GM19324 (cell line): Measurements from ENCODE around the gene GTPBP4.
"Not testable (repeated sequence)": the region's sequence is repeated elsewhere in the genome, so short reads cannot be mapped to it uniquely, and the experiment has no call there.

Experiments
- ATAC-seq: cut with Tn5 transposase; IDR thresholded peaks from one replicate; pipeline ENCODE4 v1.9.1; 2021; ENCODE audit warnings: mild to moderate bottlenecking, moderate library complexity; ENCODE audit not compliant: unreplicated experiment, low FRiP score

Gene GTPBP4

DNA sequence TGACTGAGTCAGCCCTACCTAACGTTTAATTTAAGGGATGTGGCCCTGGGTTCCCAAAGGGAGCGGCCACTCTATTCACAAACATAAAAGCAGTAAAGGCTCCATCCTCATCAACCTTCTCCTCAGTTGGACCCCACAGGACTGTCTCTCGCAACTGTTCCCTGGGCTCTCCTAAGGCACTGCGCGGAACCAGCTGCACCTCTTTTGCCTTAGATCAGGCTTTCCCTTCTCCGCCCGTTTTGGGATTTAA is 689 bp upstream of the GTPBP4 start:
- ATAC-seq: no peak

DNA sequence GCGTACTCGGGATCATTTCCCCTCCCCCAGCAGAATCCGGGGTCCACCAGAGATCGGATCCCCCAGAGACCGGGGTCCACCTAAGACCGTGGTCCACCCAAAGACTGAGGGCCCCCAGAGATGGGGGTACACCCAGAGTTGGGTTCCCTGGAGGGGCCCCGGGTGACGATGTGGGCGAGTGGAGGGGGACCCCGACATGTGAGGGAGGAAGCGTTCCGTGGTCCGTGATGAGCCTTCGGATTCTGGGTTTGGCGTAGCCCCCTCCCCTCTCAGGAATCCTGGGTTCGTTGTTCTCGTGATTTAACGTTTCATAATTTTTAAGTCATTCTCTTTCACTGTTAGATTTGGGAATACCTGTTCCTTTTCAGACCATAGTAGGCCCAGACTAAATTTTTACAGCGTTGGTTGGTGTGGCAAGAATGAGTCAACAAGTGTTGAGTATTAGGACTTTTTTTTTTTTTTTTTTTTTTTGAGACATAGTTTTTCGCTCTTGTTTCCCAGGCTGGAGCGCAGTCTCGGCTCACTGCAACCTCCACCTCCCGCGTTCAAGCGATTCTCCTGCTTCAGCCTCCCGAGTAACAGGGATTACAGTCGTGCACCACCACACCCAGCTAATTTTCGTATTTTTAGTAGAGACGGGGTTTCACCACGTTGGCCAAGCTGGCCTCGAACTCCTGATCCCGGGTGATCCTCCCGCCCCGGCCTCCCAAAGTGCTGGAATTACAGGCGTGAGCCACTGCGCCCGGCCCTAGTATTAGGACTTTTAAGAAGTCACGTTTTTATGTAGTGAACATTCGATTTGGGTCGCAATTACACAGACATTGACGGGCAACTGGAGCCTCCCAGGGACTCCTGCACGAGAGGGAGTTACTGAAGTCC is 672 bp downstream of the GTPBP4 start:
- no peak for ATAC-seq

DNA sequence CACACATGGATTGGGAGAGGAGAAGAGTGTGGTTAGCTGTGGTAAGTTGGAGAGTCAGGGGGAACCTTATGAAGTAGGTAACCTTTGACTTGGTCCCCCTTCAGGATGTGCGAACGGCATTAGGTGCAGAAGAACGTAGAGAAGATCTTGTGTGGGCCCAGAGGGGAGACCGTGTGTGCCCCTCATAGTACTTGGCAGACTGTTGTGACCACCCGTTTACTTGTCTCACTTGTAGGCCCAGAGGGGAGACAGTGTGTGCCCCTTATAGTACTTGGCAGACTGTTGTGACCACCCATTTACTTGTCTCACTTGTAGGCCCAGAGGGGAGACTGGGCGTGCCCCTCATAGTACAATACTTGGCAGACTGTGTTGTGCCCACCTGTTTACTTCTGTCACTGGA is 2.6 kb downstream of the GTPBP4 start:
- ATAC-seq: no peak

DNA sequence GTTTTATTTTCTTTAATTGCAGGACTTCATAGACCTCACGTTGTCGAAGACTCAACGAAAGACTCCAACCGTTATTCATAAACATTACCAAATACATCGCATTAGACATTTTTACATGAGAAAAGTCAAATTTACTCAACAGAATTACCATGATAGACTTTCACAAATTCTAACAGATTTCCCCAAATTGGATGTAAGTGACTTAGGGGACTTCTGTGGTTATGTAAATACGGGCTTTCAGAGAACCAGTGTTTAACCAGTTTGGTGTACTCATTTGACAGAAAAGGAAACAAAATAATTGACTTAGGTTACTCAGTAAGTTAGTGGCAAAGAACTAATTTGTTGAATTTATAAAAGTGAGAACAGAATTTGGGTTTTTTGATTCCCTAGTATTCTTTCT is 4.2 kb downstream of the GTPBP4 start:
- ATAC-seq: no peak

DNA sequence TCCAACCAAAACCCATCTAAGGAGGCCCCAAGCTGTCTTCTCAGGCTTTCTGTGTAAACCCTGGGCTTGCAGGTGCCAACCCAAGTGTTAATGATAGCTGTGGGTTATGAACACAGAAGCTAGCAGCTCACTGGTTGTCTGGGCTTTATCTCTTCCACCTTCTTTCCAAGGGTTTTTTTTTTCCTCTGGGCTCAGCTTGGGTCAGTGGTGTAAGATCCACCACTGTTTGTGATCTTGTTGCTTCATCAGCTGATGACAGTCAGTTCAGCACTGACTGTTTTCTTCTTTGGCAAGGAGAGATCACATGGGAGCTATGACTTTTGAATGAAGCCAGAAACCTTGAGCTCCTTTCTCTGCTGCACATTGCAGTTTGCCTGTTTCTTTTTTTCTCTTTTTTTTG is 4.6 kb downstream of the GTPBP4 start:
- no peak for ATAC-seq

DNA sequence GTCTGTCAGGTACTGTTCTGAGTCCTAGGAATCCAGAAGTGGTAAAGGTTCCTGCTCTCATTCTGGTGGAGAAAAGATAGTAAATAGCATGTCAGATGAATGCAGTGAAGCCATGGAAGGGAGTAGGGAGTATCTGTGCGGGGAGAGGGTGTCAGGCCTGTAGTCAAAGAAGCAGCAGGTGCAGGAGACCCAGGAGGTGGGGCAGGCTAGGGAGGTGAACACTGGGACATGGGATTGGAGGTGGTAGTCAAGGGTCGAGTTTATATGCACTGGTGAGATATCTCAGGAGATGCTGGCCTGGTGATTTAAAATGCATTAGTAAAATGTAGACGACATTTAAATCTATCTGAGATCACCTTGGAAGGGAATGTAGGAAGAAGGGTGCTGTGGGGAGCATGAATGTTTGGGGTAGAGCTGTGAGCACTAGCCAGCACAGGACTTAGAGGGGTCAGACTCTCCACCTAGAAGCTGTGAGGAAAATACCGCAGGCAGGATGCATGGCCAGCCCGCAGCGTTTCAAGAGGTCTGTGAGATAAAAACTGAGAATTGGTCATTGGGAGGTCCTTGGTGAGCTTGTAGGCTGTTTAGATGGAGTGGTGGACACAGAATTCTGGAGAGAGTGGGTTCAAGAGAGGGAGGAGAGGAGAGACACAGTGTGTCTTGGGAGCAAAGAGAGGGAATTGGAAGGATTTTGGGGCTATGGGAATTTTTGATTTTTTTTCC is 6.8 kb downstream of the GTPBP4 start:
- no peak for ATAC-seq

DNA sequence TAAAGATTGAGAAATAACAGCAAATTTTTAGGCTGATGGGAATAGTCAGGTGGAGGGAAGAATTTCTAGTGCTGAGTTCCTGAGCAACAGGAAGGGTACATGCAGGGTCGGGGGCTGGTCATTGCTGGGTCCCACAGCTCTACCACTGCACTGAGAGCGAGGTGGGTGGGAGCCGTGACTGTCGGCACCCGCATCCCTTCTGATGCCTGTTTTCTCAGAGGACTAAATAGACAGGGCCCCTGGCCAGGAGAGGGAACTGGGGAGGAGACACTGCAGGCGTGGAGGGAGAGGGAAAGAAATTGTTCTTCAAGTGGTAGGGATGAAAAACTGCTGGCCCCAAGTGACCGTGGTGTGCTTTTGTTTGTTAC is 7.3 kb downstream of the GTPBP4 start:
- no peak for ATAC-seq

DNA sequence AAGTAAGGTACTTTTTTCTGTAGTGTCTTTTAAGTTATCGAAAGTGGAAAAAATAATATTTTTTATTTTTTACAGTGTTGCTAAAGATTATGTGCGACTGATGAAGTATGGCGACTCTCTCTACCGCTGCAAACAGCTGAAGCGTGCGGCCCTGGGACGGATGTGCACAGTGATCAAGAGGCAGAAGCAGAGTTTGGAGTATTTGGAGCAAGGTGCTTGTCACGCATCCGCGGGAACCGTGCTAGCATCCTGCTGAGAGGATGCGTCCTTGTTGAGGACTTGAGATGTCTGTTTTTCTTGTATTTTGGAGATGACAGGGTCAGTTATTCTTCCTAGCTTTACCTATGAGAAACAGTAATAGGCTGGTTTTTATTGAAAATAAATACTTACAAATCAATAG is 7.8 kb downstream of the GTPBP4 start:
- no peak for ATAC-seq

DNA sequence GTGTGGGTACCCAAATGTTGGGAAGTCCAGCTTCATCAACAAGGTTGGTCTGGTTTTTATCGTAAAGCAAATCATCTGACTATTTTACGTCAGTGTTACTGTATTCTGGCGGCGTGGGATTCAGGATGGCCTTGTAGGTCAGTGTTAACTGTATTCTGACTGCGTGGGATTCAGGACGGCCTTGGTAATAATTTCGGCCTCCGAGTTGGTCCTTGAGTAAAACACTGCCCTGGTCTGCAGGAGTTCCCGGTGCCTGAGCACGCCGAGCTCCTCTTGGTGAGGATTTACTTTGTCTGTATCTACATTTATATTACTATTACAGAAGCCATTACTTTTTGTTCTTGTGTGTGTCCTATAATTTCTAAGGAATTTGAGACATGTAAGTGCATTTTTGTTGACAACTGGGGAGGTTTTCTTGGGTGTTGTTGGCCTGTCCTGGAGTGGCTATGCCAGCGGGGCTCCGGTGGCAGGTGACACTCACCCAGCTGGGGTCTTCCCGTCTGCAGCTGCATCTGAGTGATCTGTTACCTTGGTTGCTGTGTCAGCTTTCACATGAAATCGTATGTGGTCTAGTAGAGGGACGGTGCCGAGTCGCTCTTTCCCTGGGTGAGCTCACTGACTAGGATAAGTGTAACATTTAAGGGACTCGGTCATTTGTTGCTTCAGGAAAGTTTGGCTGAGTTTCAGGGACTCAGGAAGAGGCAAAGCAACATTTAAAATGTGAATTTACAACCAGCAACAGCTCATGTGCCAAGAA is 9.2 kb downstream of the GTPBP4 start:
- no peak for ATAC-seq

DNA sequence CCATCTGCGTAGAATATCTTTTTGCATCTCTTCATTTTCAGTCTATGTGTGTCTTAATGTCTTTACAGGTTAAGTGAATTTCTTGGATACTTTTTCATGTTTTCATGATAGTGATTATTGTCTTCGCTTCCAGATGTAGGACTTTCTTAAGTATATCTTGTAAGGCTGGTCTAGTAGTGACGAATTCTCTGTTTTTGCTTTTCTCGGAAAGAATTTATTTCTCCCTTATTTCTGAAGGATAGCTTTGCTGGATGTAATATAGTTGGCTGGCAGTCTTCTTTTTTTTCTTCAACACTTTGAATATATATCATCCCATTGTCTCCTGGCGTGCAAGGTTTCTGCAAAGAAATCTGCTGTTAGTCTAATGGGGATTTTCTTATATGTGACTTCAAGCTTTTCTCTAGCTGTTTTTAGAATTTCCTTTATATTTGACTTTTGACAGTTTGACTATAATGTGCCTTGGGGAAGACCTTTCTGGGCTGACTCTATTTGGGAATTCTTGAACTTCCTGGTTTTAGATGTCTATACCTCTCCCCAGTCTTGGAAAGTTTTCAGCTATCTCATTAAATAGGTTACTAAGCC is 14.3 kb downstream of the GTPBP4 start:
- no peak for ATAC-seq

DNA sequence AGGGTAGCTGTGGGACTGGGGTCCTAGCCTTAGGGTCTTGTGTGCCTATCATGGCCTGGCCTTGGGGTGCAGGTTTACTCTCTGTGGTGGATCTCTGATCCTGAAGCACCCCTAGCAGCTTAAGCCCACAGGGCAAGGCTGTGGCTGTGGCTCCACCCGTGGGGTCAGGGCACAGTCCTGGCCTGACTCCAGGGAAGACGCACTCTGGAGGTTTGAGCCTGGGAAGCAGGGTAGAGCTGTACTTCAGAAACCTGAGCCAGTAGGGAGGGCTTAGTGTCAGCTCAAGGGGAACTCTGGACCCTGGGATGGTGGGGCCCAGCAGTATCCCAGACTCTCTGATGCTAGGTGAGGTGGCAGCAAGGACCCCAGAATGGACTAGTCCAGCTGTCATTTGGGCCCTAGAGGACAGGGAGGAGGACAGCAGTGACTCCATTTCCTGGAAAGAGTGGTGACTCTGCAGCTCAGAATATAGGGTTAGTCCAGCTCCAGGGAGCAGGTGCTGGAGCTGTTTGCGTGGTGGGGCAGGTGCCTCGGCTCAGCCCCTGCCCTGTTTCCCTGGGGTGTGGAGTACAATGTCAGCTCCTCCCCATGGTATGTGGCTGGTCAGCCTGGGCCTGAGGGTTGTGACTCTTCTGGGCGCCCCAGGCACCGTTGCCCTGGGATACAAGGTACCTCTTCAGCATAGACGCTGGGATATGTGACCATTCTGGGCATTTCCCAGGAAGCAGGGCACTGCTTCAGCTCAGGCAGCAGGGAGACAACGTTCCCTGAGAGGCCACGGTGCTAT is 15.8 kb downstream of the GTPBP4 start:
- no peak for ATAC-seq

DNA sequence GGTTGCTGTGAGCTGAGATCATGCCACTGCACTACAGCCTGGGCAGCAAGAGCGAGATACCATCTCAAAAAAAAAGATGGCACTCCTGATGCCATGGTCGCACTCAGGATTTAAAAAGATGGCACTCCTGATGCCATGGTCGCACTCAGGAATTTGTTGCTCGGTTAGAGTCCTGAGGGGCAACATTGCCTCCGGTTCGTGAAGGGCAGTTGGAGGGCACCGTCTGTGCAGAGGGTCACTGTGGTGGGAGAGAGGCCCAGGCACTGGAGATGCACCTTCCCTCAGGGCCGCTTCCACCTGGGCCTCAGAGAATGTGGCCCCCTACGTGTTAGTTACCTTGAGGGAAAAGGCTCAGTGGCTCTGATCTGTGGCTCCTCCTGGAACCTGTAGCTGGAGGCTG is 18.3 kb downstream of the GTPBP4 start:
- ATAC-seq: no peak

DNA sequence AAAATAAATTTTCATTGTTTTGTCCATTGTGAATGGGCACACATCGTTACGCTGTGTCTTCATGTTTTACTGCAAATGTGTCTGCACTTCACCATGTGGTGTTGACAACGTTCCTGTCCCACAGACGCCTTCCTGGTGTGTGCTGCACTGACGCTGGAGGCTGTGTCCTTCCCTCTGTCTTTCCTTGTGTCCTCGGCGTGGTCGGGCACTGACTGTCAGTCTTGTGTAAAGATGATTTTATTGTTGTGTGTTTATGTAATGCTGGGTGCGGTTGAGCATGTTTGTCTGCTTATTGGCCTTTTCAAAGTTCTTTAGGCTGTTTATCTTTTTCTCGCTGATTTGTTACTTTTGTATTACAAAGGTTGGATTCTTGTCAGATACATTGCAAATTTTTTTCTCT is 19.3 kb downstream of the GTPBP4 start:
- ATAC-seq: no peak

DNA sequence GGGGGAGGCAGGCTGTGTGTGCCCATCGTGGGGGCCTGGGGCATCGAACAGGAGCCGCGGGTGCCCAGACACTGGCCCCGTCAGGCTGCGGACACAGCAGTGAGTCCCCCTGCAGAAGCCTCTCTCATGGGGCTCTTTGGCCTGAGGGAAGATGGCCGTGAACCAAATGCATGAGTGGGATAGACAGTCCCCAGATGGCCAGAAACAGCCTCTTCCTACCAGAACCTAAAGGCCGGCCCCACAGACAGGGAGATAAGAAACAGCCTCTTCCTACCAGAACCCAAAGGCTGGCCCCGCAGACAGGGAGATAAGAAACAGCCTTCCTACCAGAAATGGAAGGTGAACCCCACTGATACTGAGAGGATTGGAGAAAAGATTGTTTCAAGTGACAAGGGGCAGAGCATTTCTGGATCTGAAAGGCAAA is 20.8 kb downstream of the GTPBP4 start:
- no peak for ATAC-seq

DNA sequence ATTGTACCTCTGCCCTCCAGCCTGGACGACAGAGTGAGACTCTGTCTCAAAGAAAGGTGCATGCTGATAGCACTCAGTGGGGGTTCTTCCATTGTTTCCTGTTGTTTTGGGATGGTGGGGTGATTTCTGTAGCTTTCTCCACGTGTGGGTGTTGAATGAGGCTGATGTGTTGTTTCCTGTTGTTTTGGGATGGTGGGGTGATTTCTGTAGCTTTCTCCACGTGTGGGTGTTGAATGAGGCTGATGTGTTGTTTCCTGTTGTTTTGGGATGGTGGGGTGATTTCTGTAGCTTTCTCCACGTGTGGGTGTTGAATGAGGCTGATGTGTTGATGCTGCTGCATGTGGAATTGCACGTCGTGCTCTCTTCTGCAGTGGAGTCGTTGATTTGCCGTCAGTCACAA is 21.7 kb downstream of the GTPBP4 start:
- ATAC-seq: not testable (repeated sequence)

DNA sequence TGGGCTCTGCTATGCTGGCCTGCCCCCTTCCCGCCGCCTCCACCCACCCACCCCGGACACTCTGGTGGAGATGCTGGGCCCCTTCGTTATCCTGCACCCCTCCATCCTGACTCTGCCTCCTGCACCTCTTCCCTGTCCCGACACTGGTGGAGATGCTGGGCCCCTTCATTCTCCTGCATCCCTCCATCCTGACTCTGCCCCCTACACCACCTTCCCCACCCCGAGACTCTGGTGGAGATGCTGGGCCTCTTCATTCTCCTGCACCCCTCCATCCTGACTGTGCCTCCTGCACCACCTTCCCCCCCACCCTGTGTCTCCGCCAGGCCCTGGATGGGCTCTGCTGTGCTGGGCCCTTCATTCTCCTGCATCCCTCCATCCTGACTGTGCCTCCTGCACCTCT is 22.5 kb downstream of the GTPBP4 start:
- no peak for ATAC-seq

DNA sequence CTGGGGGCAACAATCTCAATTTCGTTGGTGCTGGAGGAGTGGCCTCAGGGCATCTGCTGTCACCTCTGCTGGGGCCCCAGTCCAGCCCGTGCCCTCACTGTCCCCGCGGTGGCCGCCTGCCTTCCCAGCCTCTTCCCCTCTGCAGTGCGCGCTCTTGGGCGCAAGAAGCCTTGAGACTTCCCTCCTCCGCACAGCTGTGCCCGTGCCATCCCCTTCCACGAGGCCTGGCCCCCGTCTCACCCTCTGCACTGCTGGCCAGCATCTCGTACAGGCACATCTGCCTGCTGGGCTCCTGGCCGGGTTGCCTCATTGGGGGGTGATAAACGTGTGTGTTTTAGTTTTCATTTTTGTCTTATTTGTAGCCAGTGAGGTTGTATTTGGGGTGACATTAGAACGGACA is 23.5 kb downstream of the GTPBP4 start:
- no peak for ATAC-seq

DNA sequence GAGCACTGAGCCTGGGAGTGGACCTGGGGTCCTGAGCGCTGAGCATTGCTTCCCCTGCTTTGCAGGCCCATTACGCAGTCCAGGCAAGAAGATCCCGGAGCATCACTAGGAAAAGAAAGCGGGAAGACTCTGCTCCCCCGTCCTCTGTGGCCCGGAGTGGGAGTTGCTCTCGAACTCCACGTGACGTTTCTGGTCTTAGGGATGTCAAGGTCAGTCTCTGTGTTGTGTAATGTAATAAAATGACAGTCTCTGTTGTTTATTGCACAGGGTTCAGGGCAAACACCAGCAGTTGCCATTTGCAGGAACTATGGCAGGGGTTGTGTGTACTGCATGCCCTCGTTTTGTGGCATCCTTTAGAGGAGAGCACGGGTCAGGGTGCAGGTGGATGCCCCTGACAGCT is 27.5 kb downstream of the GTPBP4 start:
- no peak for ATAC-seq

DNA sequence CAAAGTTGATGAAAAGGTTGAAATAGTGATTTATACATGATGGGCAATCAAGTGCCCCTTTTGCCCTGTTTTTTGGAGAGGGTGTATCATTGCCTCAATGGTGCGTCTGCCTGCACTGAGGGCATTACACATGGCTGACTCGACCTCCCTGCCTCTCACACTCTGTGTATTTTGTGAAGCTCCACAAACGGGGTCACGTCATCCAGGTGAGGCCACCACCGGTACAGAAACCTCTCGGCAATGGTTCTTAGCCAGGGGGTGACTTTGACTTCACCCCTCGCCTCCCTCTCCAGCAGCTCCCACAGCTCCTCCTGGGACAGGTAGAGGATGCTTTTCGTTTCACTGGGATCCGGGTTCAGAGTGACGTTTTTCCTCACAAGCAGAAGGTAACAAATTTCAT is 31.1 kb downstream of the GTPBP4 start:
- no peak for ATAC-seq

DNA sequence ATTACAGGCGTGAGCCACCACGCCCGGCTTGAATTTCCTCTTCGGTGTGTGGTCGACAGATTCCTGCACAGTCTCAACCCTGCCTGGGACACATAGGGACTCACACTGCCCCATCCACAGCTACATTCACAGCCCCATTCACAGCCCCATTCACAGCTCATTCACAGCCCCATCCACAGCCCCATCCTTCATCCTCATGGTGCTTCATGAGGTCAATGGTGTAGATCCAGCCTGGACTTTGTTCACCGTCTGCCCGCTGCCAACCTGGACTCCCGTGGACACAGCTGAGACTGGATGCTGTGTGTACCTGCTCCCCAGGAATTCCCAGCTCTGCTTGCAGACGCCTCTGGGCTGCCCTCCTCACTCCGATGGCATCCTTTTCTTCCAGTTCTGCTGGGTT is 32.2 kb downstream of the GTPBP4 start:
- ATAC-seq: no peak

DNA sequence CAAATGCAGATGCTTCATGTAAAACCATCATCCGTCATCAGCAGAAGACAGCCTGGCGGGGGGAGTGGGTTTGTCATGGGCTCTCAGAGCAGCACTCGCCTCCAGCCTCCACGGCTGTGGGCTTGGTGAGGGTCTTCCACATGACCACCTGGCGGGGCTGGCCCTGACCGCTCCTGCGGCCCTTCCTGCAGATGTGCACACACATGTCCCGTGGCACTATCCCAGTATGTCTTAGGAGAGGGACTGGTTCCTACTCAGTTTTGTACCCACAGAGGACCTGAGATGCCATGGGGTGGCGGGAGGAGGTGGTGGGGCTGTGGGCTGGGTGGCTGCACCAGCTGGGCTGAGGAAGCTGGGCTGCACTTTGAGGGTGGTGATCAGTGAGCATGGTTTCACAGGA is 32.7 kb downstream of the GTPBP4 start:
- ATAC-seq: no peak
